GM18498 (cell line): Measurements from ENCODE around the gene DNAJB6.
"Not testable (repeated sequence)": the region's sequence is repeated elsewhere in the genome, so short reads cannot be mapped to it uniquely, and the experiment has no call there.

Source experiments
- ATAC-seq: cut with Tn5 transposase; IDR thresholded peaks from one replicate; pipeline ENCODE4 v1.9.1; 2021; ENCODE audit warnings: mild to moderate bottlenecking, moderate library complexity; ENCODE audit not compliant: unreplicated experiment

DNAJB6 gene

DNA sequence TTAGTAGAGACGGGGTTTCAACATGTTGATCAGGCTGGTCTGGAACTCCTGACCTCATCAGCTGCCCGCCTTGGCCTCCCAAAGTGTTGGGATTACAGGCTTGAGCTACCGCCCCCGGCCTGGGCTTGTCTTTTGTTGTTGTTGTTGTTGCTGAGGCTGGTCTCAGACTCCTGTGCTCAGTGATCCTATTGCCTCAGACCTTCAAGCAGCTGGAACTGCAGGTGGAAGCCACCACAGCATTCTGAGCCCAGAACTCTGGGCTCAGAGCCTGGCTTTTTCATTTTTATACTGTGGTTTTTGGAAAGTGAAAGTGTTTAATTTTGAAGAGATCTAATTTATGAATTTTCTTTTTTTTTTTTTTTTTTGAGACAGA lies 16.2 kb upstream of the DNAJB6 start:
- no peak for ATAC-seq

DNA sequence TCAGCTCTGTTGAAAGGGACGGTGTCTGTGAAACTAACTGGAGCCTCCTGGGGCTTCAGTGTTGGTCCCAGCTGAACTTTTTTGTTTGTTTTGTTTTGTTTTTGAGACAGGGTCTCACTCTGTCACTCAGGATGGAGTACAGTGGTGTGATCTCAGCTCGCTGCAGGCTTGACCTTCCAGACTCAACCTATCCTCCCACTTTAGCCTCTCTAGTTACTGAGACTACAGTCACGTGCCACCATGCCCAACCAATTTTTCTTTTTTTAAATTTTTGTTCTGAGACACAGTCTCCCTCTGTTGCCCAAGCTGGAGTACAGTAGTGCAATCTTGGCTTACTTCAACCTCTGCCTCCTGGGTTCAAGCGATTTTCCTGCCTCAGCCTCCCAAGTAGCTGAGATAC lies 13.4 kb upstream of the DNAJB6 start:
- no peak for ATAC-seq

DNA sequence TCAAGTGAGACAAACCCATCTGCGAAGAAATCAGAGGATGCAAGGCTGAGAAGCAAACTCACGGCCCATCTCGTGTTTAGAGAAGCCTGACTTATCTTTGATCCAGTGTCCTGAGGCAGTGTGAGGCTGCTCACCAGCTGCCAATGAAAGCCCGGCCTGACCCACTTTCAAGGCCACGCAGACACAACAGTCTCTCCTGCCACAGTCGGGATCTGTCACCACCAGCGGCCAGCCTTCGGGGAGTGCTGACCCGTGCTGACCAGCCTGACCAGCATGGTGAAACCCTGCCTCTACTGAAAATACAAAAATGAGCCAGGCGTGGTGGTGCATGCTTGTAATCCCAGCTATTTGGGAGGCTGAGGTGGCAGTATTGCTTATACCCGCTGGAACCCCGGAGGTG lies 7.4 kb upstream of the DNAJB6 start:
- ATAC-seq, result no peak

DNA sequence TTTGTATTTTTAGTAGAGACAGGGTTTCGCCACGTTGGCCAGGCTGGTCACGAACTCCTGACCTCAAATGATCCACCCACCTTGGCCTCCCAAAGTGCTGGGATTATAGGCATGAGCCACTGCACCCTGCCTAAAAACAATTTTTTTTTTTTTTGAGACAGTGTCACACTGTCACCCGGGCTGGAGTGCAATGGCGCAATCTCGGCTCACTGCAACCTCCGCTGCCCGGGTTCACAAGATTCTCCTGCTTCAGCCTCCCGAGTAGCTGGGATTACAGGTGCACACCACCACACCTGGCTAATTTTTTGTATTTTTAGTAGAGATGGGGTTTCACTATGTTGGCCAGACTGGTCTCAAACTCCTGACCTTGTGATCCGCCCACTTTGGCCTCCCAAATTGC lies 6.2 kb upstream of the DNAJB6 start:
- ATAC-seq, result not testable (repeated sequence)

- ATAC-seq, result not testable (repeated sequence)
Observed at GRCh38 chr7:157331049-157331448, 5.8 kb upstream of the DNAJB6 start.

DNA sequence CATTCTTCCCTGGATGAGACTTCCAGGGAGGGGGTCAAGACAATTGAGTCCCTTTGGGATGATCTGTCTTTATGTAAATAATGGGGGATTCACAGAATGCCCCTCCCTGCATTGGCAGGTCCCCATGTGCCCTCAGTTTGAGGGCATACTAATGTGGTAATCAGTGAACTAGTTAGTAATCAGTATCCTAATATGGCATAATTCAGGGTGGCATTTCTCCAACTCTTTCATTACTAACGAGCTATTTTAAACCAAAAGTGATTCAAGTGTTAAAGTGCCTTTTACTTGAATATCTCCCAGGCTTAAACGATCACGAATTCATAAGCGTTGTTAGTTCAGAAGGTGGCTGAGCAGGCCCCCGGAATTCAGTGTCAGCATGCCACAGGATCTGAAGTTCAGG lies 1.6 kb upstream of the DNAJB6 start:
- no peak for ATAC-seq

GRCh38 chr7:157335991-157336382 lies 817 bp upstream of the DNAJB6 start:
- no peak for ATAC-seq

DNA sequence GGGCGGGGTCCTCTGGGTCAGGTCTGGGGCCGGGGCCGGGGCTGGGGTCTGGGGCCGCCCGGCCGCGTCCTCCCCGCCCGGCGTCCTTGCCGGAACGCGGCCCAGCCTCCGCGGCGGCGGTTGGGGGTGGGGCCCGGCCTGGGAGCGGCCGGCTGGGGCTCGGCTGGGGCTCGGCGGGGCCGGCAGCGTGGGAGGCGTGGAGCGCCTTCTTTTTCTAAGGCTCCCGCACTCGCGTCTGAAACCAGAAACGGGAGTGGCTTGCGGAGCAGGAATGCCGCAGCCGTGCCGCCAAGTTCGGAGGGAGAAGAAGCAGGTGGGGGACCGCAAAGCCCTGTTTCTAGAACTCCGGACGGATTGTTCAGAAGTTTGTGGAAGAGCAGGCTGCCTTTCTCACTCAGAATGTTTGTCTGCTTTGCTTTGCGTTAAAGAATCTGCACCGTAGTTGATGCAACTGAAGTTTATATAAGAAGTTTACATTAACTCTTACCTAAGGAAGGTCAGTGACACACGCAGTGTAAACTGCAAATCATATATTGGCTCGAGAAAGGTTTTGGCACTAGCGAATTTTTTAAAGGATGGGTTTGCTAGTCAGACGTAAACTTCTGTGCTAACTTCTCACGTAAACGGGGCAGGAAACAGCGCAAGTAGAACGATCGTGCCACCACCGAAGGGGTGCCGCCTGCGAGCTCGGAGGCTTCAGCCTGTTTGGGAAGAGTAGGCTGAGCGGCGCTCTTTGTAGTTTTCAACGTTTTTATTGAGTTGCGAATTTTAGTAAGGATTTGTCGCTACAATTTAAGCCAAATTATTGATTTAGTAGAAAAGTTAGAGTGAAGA lies 729 bp downstream of the DNAJB6 start:
- peak; percentile 62 for ATAC-seq

- no peak for ATAC-seq
Observed at GRCh38 chr7:157339777-157340677, 3.2 kb downstream of the DNAJB6 start.

DNA sequence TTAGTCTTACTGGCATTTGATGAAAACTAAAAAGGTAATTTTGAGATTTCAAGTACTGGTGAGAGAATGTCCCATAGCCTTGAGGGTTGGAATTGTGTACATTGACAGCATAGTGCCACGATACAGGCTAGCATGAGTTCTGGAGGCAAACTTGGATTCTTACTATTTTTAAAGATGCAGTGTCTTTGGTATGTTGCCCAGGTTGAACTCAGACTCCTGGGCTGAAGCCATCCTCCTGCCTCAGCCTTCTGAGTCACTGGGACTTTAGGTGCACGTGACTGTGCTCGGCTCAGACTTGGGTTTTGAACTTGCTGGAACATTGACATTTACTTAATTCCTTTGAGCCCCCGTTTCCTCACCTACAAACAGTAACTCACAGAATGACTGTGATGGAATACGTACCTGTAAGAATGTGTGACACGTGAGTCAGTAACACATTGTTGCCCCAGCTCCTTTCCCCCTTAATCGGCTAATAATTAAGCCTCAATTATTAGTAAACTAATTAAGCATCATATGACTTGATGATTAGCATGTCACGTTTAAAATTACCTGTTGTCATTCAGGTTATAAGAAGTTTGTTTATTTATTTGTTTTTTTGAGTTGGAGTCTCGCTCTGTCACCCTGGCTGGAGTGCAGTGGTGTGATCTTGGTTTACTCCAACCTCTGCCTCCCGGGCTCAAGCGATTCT lies 10.6 kb downstream of the DNAJB6 start:
- no peak for ATAC-seq

DNA sequence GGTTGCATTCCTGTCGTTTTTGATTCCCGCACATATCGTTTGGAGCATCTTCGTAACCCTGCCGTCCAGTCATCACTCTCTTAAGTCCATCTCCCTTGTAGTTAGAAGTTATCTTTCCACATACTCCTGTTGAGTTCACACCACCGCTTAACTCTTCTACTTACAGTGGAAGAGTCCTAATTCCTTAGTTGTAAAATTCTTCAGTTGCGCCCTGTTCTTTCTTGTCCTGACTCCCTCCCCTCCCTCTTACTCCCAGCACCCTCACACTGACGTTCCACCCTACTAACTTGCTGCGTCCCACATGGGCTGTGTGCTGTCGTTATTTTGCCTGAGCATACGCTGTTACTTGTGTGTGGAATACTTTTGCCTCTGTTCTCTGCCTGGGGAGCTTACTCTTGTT lies 11.7 kb downstream of the DNAJB6 start:
- no peak for ATAC-seq

- ATAC-seq, result no peak
Observed at GRCh38 chr7:157352516-157352915, 15.7 kb downstream of the DNAJB6 start.

DNA sequence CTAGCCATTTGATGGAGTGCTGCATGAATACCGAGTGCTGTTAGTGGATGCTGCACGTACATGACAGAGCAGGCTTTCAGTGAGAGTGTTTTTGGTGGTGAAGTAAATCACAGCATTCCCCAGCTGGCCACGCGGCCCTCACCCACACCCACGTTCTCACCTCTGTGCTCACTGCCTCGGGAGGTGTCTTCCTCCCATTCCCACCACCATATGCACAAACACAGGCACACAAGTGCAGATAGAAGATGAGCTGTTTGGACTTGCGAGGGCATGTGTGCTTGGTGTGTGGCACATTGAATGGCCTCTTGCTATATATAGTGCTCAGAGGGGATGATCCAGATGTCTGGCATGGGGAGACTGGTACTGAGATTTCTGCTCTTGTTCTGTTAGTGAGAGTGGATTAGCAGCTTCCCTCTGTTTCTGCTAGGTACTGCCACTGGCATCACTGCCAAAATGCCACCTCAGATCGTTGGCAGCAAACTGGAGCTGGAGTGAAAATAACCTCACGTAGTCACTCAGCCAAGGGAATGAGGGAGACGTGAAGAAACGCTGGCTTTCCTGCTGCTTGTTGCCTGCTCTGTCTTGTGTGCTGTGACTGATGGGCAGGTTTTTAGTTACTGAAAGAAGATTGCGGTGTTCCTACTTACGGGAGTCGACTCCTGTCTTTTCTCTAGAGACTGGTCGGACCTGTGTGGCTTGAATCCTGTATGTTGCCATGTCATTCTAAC lies 19.1 kb downstream of the DNAJB6 start:
- ATAC-seq, result no peak

- peak; percentile 76 for ATAC-seq
Observed at GRCh38 chr7:157357129-157358040, 20.6 kb downstream of the DNAJB6 start.

DNA sequence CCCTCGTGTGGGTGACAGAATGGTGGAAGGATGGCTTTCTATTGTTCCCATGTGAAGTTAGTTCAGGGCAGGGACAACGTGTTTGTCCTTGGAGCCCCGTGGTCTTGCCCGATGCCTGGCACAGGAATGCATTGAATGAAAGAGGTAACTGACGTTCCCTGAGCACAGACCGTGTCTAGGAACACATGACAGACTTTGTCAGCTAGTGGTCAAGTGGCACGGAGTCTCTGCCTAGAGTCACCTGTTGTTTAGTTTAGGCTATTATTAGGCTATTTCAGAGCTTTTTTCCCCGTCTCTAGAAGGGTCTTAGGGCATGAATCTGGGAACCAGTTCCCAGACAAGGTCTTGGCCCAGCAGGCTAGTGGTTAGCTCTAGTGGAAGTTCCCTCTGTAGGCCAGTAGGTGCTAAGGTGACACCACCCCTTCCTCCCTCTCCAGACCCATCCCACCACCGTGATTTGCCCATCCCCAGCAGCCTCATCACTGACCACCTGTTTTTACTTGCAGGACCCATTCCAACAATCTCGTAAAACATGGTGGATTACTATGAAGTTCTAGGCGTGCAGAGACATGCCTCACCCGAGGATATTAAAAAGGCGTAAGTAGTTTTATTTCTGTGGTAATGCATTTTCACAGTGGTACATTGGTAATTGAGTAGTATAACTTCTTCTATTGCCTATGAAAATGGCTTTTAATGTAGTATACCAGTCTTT lies 21.4 kb downstream of the DNAJB6 start:
- no peak for ATAC-seq

DNA sequence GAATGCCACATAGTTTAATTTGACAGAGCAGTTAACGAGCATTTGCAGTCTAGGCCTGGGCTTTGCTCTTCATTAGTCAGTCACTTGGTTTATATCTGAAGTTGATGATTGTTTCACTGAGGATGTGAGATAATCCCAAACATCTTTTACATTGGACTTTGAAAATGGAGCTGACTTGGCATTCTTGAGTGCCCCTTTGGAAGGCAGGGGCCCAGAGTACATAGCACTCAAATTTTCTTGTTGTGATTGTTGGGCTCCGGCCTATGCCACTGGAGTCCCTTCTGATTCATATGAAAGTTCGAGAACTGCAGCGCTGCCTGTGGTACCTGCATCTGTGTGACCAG lies 21.9 kb downstream of the DNAJB6 start:
- no peak for ATAC-seq

DNA sequence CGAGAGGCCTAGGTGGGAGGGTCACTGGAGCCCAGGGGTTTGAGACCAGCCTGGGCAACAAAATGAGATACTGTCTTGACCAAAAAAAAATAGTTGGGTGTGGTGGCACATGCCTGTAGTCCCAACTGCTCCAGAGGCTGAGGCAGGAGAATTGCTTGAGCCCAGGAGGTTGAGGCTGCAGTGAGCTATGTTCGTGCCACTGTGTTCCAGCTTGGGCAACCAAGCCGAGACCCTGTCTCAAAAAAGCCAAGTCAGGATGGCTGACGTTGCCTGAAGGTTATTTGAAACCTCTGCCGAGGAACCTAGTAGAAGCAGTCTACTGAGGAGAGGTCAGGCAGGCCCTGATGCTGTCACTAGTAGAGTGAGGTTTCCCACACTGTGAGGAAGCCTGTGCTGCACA lies 22.8 kb downstream of the DNAJB6 start:
- ATAC-seq, result no peak

GRCh38 chr7:157360483-157361025 lies 23.8 kb downstream of the DNAJB6 start:
- ATAC-seq, result no peak

GRCh38 chr7:157361537-157361936 lies 24.7 kb downstream of the DNAJB6 start:
- no peak for ATAC-seq
